ENCODE measurements around the gene SOWAHB.

Gene SOWAHB

DNA sequence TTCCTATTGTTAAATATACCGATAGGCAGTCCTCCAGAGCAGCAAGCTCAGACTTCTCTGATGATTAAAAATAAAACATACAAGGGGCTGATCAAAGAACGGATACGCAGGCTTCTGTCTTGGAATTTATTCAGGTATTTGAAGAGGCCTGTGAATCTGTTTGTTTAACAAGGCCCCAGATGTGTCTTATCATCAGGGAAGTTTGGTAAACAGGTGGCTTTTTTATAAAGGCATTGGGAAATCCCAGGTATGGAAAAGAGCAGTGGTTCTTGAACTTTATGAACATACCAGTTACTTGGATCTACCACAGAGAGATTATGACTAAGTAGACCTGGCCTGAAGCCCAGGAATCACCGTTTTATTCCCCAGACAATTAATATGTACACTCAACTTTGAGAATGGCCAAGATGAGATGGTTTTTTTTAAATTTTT is 47.9 kb downstream of the SOWAHB start:
- Mint-ChIP-seq H3K4me1 (ENCODE audit: low read depth) (no peaks in the 10 kb centered on the region), H3K9me3 (no peaks in the 10 kb centered on the region), H3K27ac (no peak overlapping the region), H3K27me3 (ENCODE audit: low read depth) (peaks cover 11% of the 10 kb centered on the region), H3K4me3 (no peak overlapping the region), H3K36me3 (ENCODE audit: low read depth) (no peaks in the 10 kb centered on the region)
